Prostate gland (tissue), 2 donors: ENCODE results near the gene ETFB.

Experiments used
- CTCF ChIP-seq, 4 experiments: fragments of 200-600 bp in 2 of 4; fragments of 450-650 bp in 2 of 4; sonication (generic) in 2 of 4; IDR thresholded peaks; 1 replicate in 3 of 4; 2 replicates in 1 of 4; pipeline ENCODE4 v1.5.1; 2016 to 2019; ENCODE audit warnings: antibody characterized with exemption in 4 of 4, mild to moderate bottlenecking in 2 of 4, moderate library complexity in 2 of 4
- POLR2A ChIP-seq: fragments of 450-650 bp; IDR thresholded peaks from one replicate; pipeline ENCODE4 v1.6.1; 2016; ENCODE audit warnings: antibody characterized with exemption, mild to moderate bottlenecking

GRCh38 chr19:51317968-51318367, 48.2 kb downstream of the ETFB start:
- TF ChIP-seq CTCF (IDR thresholded peaks at IDR 0.05) (no peak), POLR2A (no peak)
